Limb (tissue), 2 donors: ENCODE results near the gene AKAP12.
A peak's percentile ranks its signal among the peaks of the same experiment; 100 is the strongest.
"Not testable (repeated sequence)": the region's sequence is repeated elsewhere in the genome, so short reads cannot be mapped to it uniquely, and the experiment has no call there.

Experiments
- DNase-seq, 2 donors: peaks; one replicate each; pipeline ENCODE4 v3.0.0-alpha.2; 2016; ENCODE audit errors: extremely low spot score in 2 of 2

The AKAP12 gene

DNA sequence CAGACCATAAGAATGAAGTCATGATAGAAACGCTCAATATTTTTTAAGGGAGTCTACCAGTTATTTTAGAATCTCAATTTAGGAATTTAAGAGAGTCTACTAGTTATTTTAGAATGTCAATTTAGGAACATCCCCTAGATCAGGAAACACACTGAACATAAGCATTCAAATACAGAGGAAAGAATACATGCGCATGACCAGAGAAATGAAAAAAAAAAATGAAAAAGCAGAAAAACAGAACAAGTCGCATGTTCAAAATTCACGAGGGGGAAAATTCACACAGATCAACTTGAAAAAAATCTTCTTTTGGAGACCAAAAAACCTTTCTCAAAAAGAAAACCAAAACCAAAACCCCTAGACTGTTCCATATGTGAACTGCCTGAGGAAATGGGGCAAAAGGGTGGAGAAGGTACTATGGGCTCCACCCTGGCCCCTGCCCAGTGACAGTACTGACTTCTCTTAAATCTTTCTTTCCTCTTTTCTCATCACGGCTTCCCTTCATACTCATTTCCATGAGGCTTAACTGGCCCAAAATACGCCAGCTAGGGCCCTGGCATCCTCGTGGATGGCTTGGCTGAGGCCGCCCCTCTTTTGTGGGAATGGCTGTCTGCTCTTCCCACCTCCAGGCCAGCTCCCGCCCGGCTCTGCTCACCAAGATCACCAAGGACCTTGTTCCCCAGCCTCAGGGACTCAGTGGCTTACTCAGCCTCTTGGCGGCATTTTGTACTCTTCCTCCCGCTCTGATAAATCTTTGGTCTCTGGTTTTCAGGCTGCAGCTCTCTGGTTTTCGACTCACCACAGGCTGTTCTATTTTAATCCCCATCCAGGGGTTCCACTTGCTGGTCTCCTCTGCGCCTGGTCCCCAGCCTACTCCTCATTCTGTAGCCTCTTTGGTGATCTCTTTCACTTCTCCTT is 140.4 kb downstream of the AKAP12 start:
- no peak for DNase-seq

DNA sequence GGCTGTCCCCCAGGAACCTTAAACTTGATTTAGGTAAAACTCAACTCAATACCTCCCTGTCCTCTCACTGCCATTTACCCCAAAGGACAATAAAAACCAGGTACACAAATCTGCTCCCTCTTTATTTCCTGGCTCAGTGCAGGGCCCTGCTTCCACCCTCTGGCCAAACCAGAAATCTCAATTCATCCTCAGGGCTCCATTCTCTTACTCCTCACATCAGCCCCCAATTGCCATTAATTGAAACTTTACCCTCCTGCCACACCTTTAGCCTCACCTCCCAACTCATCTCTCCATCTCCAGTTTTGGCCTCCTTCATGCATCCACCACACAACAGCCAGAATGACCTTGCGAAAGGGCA is 141.1 kb downstream of the AKAP12 start:
- no peak for DNase-seq

GRCh38 chr6:151381722-151382121 is 142.0 kb downstream of the AKAP12 start:
- no peak for DNase-seq

DNA sequence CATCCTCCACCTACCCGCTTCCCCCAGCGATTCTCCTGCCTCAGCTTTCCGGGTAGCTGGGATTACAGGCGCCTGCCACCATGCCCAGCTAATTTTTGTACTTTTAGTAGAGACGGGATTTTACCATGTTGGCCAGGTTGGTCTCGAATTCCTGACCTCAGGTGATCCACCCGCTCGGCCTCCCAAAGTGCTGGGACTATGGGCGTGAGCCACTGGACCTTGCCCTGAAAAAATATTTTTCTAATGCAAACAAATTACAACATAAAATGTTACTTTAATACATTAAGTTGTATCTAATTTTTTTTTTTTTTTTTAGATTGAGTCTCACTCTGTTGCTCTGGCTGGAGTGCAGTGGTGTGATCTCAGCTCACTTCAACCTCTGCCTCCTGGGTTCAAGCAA is 142.9 kb downstream of the AKAP12 start:
- DNase-seq, result not testable (repeated sequence)

- DNase-seq, result no peak
Observed at GRCh38 chr6:151384151-151384550, 144.4 kb downstream of the AKAP12 start.

GRCh38 chr6:151385177-151385576 is 145.4 kb downstream of the AKAP12 start:
- no peak for DNase-seq

- no peak for DNase-seq
Observed at GRCh38 chr6:151387175-151387970, 147.6 kb downstream of the AKAP12 start.

- DNase-seq, result no peak
Observed at GRCh38 chr6:151388236-151388635, 148.5 kb downstream of the AKAP12 start.

DNA sequence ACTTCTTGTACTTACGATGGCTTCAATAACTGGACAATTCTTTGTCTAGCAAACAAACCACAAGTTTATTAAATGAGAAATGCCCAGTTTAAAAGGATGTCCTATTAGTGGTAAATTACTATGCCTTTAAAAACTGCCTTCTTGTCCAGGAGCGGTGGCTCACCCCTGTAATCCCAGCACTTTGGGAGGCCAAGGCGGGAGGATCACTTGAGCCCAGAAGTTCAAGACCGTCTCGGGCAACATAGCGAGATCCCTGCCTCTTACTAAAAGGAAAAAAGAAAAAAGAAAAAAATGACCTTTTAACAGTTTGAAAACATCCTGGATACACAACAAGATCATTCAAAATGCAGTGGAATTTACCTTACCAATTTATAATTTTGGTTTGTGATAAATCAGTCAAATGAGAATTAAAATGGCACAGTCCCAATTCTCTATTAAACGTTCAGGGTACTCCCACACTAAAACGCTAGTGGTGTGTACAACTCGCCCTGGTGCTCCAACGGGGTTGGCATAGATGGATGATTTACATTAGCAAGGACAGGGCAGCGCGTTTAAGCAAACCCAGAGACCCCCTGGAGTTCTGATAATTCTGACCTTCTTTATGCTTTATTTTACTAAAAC is 149.3 kb downstream of the AKAP12 start:
- no peak for DNase-seq

GRCh38 chr6:151389618-151390275 is 150.0 kb downstream of the AKAP12 start:
- peak in 1 of 2 donors; percentile 76 for DNase-seq

DNA sequence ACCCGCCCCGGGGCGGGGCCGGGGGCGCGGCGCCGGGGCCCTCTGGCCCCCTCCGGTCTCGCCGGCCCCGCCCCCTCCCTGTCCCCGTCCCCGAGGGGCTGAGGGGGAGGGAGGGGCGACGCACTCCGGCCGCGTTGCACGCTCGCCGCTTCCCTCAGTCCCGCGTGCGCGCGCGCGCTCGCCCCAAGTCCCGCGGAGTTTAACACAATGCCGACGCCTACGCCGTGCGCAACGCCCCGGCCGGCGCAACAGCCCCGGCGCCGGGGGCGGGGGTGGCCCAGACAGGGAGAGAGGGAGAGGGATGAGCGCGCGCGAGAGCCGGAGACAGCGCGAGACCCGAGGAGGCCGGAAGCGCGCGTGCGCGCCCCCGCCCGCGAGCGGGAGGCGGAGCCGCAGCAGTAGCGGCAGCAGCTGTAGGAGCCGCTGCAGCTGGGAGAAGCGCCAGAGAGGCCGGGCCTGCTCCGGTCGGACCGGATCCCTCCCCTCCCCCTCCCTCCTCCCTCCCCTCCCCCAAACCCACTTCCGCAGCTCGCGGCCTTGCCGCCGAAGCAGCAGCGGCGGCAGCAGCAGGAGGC is 150.6 kb downstream of the AKAP12 start:
- peak; percentile 99 for DNase-seq

GRCh38 chr6:151390851-151391470 is 151.2 kb downstream of the AKAP12 start:
- peak; percentile 64 to 93 for DNase-seq

- peak; percentile 49 to 84 for DNase-seq
Observed at GRCh38 chr6:151391471-151392413, 152.0 kb downstream of the AKAP12 start, which contains the start of gene ZBTB2. Gene ZBTB2 (minus strand): TSS chr6:151391559. CDS start chr6:151373637, 17,922 bp downstream.

GRCh38 chr6:151392427-151392826 is 152.7 kb downstream of the AKAP12 start:
- DNase-seq, result no peak

DNA sequence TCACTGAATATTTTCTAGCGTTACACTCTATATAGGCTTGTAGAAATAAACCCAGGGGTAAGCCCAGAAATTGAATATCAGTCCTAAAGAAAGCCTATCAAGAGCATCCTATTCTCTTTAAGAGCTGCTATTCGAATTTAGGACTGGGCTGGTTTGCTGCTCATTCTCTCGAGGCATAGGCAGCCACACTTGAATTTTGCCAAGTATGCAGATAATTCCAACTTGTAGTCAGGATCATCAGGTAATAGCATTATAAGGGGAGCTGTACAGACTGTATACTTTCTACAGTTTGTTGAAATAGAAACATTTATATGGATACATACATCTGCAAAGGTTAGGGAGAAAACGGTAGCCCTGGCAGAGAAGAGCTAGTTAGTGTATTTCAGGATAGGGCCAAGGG is 153.6 kb downstream of the AKAP12 start:
- no peak for DNase-seq

GRCh38 chr6:151399679-151400078 is 159.9 kb downstream of the AKAP12 start:
- DNase-seq, result no peak

DNA sequence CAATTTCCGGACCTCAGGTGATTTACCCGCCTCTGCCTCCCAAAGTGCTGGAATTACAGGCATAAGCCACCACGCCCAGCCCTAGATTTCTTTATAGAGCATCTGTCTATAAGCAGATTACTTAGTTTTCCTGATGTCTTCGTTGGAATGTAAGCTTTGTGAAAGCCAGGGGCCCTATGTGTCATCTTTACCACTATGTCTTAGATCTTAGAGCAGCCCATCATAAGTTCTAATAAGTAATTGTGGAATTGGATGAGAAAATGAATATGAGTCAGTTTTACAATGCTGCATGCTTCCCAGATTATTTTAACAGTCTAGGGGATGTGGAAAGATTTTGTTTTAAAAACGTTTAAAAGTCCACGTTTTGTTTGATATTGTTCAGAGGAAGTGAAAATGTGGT is 160.7 kb downstream of the AKAP12 start:
- DNase-seq, result no peak

GRCh38 chr6:151402228-151402627 is 162.5 kb downstream of the AKAP12 start:
- no peak for DNase-seq

- DNase-seq, result no peak
Observed at GRCh38 chr6:151403919-151404308, 164.1 kb downstream of the AKAP12 start.
